ENCODE measurements around the gene HSPA9. TPM values are rescaled to one million over a fixed set of nuclear protein-coding genes. Genes with fewer than 3 reads are reported as not detected.
A peak's percentile ranks its signal among the peaks of the same experiment; 100 is the strongest.

The HSPA9 gene
- total RNA-seq, 3 donors from 2014 or later, result 236 to 288 (median 266) TPM

GRCh38 chr5:138533973-138534941, 40.9 kb downstream of the HSPA9 start:
- H3K27me3 ChIP-seq, result no peaks in the 10 kb centered on the region
- H3K36me3 ChIP-seq, result no peaks in the 10 kb centered on the region
- no peaks in the 10 kb centered on the region for H3K9me3 ChIP-seq
- H3K4me3 ChIP-seq, result no peak overlapping the region
- intact Hi-C loops (cut with DNase I; ENCODE audit: low total_unique reads), result no loop called here
- H3K4me1 ChIP-seq, result peaks cover 0 to 4% of the 10 kb centered on the region in 2 donors
- DNase-seq (ENCODE audit: low spot score in 2 of 2), result no peak
- TF ChIP-seq POLR2AphosphoS5 (IDR thresholded peaks at IDR 0.05), result no peak
- TF ChIP-seq POLR2A (IDR thresholded peaks at IDR 0.05), result no peak
- no peak for TF ChIP-seq CTCF (IDR thresholded peaks at IDR 0.05)
- peak overlapping the region in 1 of 2 donors; percentile 13 for H3K27ac ChIP-seq

- peak overlapping the region; percentile 20 to 27 for H3K27ac ChIP-seq
- no peaks in the 10 kb centered on the region for H3K4me1 ChIP-seq
Observed at GRCh38 chr5:138529812-138530211, 45.4 kb downstream of the HSPA9 start.

GRCh38 chr5:138528744-138529469, 46.3 kb downstream of the HSPA9 start:
- Histone ChIP-seq H3K9me3 (no peaks in the 10 kb centered on the region), H3K27ac (peak overlapping the region; percentile 20 to 27), H3K4me1 (no peaks in the 10 kb centered on the region), H3K27me3 (no peaks in the 10 kb centered on the region), H3K36me3 (no peaks in the 10 kb centered on the region), H3K4me3 (no peak overlapping the region)
- TF ChIP-seq POLR2AphosphoS5 (IDR thresholded peaks at IDR 0.05), result no peak
- no peak for DNase-seq (ENCODE audit: low spot score in 2 of 2)
- intact Hi-C loops (cut with DNase I; ENCODE audit: low total_unique reads), result no loop called here

More at GRCh38 chr5:138529812-138530211, 45.4 kb downstream of the HSPA9 start:
- Histone ChIP-seq H3K4me3 (no peak overlapping the region), H3K36me3 (no peaks in the 10 kb centered on the region), H3K27me3 (no peaks in the 10 kb centered on the region), H3K9me3 (no peaks in the 10 kb centered on the region)
- intact Hi-C loops (cut with DNase I; ENCODE audit: low total_unique reads), result no loop called here
- no peak for DNase-seq (ENCODE audit: low spot score in 2 of 2)
- no peak for TF ChIP-seq POLR2AphosphoS5 (IDR thresholded peaks at IDR 0.05)
- no peak for TF ChIP-seq POLR2A (IDR thresholded peaks at IDR 0.05)
- TF ChIP-seq CTCF (IDR thresholded peaks at IDR 0.05), result no peak

- no peaks in the 10 kb centered on the region for H3K27me3 ChIP-seq
- no peaks in the 10 kb centered on the region for H3K9me3 ChIP-seq
- peak overlapping the region in 1 of 2 donors; percentile 20 for H3K27ac ChIP-seq
- no peaks in the 10 kb centered on the region for H3K4me1 ChIP-seq
- intact Hi-C loops (cut with DNase I; ENCODE audit: low total_unique reads), result no loop called here
- no peaks in the 10 kb centered on the region for H3K36me3 ChIP-seq
- H3K4me3 ChIP-seq, result no peak overlapping the region
- DNase-seq (ENCODE audit: low spot score in 2 of 2), result no peak
- no peak for TF ChIP-seq POLR2A (IDR thresholded peaks at IDR 0.05)
- no peak for TF ChIP-seq POLR2AphosphoS5 (IDR thresholded peaks at IDR 0.05)
- no peak for TF ChIP-seq CTCF (IDR thresholded peaks at IDR 0.05)
Observed at GRCh38 chr5:138528208-138528607, 47.0 kb downstream of the HSPA9 start.

- Histone ChIP-seq H3K27me3 (no peaks in the 10 kb centered on the region), H3K27ac (no peak overlapping the region), H3K9me3 (no peaks in the 10 kb centered on the region), H3K4me1 (no peaks in the 10 kb centered on the region), H3K4me3 (no peak overlapping the region), H3K36me3 (no peaks in the 10 kb centered on the region)
- no peak for DNase-seq (ENCODE audit: low spot score in 2 of 2)
- intact Hi-C loops (cut with DNase I; ENCODE audit: low total_unique reads), result no loop called here
- no peak for TF ChIP-seq POLR2AphosphoS5 (IDR thresholded peaks at IDR 0.05)
- no peak for TF ChIP-seq POLR2A (IDR thresholded peaks at IDR 0.05)
- no peak for TF ChIP-seq CTCF (IDR thresholded peaks at IDR 0.05)
Observed at GRCh38 chr5:138527170-138527569, 48.0 kb downstream of the HSPA9 start.
